DMS153 (cell line): ENCODE data around the gene PNPLA2.
A peak's percentile ranks its signal among the peaks of the same experiment; 100 is the strongest.

Experiments
- DNase-seq: peaks from one replicate; lab custom pipeline; 2025; lab: John Stamatoyannopoulos, UW

PNPLA2 gene

GRCh38 chr11:786235-787083 is 32.3 kb upstream of the PNPLA2 start:
- DNase-seq: no peak

- no peak for DNase-seq
Observed at GRCh38 chr11:787084-787675, 31.5 kb upstream of the PNPLA2 start.

DNA sequence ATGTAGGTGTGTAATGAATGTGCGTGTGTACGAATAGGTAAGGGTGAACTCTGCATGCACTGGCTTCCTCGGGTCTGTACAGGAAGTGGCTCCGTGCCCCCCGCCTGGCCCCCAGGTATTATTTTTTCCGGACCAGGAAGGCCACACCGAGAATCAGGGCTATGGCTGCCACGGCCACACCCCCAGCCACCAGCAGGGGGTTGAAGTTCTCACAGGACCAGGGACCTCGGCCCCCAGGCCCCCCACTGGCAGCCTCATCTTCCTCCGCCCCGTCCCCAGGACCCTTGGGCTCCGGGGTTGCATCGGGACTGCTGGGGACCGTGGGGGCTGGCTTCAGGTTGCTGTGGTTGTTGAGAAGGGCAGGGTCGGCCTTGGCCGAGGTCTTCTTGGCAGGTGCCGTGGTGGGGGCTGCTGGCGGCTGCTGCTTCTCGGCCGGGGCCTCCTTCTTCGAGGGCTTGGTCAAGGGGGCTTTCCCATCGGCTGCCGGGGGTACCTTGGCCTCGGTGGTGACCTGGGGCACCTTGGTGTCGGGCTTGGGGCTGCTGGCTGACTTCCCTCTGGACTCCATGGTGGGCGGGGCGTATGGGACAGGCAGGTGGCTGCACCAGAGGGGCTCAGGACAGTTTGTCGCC is 30.6 kb upstream of the PNPLA2 start:
- no peak for DNase-seq

GRCh38 chr11:788953-789940 is 29.5 kb upstream of the PNPLA2 start:
- DNase-seq: no peak

- DNase-seq: no peak
Observed at GRCh38 chr11:789943-790342, 28.8 kb upstream of the PNPLA2 start, which contains the start of gene CEND1. TSS of gene CEND1 (minus strand) at chr11:790090. CDS start at chr11:788576, 1,514 bp downstream.

DNA sequence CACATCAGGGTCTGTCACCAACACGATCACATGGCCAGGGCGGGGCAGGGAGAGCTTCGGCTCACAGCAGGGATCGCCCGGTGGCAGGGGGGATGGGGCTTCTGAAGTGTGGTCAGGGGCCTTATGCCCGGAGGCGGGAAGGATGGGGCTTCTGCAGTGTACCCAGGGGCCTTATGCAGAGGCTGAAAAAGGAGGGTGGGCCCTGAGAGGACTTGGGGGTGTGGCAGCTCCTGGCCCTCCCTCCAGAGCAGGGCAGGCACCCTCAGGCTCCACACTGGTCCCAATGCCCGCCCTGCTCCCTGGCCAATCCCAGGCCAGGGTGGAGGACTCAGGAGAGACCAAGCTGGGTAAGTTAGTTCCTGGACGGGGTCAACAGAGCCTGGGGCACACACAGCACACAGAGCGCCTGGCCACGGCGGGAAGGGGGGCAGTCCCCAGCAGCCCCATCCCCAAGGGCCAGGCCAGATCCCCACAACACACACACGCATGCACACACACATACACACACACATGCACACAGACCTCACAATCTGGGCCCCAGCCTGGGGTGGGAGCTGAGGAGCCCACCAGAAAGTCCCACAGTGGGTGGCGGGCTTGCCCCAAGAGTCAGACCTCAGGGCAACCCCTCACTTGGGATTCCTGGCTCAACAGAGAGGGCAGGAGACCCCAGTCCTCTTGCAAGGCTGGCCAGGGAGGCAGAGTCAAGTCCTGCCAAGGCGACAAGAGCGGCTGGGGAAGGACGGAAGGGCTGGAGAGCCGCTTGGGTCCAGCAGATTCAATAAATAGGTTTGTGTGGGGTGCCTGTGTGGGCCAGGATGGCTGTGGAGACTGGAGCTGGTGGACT is 27.8 kb upstream of the PNPLA2 start:
- DNase-seq: no peak

- no peak for DNase-seq
Observed at GRCh38 chr11:791658-792534, 26.8 kb upstream of the PNPLA2 start.

GRCh38 chr11:792535-792821 is 26.2 kb upstream of the PNPLA2 start:
- no peak for DNase-seq

DNA sequence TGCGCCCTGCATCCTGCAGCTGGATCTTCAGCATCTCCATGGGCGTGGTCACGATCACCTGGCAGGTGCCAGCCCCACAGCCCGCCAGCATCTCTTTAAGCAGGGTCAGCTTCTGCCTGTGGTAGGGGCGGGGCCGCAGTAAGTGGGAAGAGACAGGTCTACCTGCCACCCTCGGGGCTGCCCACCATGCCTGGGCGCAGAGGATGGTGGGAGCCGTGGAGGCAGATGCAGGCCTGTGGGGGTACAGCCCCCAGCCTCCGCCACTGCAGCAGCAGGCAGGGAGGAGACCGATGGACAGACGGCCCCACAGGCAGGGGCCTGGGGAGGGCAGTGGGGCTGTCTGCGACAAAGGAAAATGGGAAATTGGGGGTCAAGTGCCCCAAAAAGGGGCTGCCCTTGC is 25.8 kb upstream of the PNPLA2 start:
- no peak for DNase-seq

- no peak for DNase-seq
Observed at GRCh38 chr11:793556-793955, 25.2 kb upstream of the PNPLA2 start.

DNA sequence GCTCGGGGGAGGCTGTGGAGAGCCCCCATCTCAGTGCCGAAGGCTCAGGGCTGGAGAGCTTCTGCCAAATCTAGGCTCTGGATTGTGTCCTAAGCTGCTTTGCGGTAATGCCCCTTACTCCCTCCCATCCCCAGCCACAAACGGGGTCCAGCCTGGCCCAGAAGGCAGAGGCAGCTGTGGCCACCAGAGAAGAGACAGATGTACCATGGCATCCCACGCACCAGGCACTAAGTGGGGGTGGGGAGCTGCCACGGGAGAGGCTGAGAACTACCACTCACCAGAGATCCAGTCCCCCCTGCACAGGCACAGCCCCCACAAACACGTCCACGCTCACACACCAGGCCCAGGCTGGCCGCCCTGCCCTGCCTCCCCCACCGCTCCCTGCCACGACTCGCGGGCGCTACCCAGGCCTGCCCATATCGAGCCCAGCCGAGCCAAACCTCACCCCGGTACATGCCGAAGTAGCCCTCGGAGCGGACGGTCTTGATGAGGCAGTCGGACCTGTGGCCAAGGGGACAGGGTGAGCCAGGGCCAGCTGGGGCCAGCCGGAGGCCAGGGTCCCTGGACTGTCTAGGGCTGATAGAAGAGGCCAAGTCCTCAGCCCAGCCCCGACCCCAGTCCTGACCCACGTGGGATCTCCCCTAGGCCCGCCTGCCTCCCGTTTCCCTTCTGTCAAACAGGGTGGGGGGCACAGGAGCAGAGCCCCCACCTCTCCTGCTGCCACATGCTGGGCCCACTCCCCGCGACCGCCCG is 24.5 kb upstream of the PNPLA2 start:
- DNase-seq: no peak

GRCh38 chr11:794766-795633 is 23.7 kb upstream of the PNPLA2 start:
- no peak for DNase-seq

- DNase-seq: peak; percentile 49
Observed at GRCh38 chr11:795634-796564, 22.8 kb upstream of the PNPLA2 start.

DNA sequence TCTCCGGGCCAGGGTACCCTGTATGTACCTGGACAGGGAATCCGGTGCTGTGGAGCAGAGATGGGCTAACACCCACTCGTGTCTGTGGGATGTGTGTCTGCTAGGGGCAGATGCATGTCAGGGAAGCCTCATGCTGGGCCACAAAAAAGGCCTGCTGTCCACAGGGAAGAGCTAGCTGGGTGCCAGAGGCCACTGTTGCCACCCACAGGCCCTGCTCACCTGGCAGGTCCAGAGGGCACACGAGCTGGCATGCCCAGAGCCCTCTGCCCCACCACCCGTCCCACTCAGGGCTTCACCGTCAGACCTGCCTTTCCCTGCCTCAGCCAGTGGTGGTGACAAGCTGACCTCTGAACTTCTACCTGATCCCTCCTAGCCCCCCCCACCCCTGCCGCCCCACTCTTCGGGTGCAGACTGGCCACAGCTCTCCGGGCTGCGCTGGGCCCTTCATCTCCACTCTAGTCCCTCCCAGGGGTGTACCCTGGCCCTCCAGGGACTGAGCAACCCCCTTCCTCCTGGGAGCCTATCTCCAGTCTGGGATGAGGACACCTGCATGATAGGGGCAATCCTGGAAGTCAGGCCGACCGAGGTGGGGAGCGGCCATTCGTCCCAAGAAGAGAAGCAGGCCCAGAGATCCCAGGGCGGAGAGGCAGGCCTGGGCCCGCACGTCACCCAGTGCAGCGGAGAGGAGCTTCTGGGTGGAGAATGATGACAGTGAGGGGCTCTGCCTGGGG is 22.0 kb upstream of the PNPLA2 start:
- DNase-seq: no peak

DNA sequence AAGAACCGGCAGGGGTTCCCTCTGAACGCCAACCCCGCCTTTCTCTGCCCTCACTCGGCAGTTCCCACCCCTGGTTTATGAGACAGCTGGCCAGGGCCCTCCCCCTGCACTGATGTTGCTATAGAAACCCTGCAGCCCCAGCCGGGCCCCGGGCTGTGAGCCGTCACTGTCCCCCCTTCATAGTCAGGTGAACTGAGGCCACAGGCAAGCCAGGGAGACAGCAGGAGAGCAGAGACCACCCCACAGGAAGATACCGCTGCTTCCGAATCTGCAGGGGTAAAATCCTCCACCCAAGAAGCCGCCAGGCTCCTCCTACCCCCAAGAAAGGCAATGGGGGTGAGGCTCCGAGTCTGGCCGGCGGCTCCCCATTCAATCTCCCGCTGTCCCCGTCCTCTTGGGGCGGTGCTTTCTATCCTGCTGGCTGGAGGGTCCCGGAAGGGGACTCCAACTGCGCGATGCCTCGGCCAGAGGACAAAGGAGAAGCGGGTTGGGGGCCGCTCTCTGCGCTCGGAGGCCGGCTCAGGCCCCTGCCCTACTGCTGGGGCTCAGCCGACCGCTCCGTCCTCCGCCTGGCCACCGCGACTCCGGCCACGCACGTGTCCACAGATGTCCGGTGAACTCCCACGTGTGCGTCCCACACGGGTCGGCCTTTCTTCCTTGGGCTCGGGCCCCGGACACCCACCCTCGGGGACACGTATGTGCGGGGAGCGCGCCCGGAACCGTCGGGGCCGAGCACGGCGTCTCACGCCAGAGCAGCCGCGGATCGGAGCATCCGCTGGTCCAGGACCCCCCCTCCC is 21.2 kb upstream of the PNPLA2 start:
- DNase-seq: peak; percentile 28
